ENCODE measurements around the gene LMNA. TPM values are rescaled to one million over a fixed set of nuclear protein-coding genes. Genes with fewer than 3 reads are reported as not detected.

LMNA gene
- total RNA-seq, 1 donor from 2014 or later = 235 TPM

GRCh38 chr1:156090840-156091188, 23.7 kb upstream of the LMNA start:
- TF ChIP-seq CTCF (IDR thresholded peaks at IDR 0.05) = peak; percentile 86
- peak; percentile 92 for DNase-seq
- peak; percentile 92 for ATAC-seq
- intact Hi-C loops (cut with DNase I) = loop anchor here (5.0 kb wide), 1 partner anchor 136 kb away; no protein-coding TSS in a partner anchor
- H3K27ac ChIP-seq = no peak overlapping the region
- no peaks in the 10 kb centered on the region for H3K27me3 ChIP-seq
- H3K4me1 ChIP-seq = peaks cover 3% of the 10 kb centered on the region
- H3K9me3 ChIP-seq = no peaks in the 10 kb centered on the region
- H3K36me3 ChIP-seq = no peaks in the 10 kb centered on the region
- no peak overlapping the region for H3K4me3 ChIP-seq

- Histone ChIP-seq H3K27ac (no peak overlapping the region), H3K36me3 (no peaks in the 10 kb centered on the region), H3K4me1 (peaks cover 6% of the 10 kb centered on the region), H3K9me3 (no peaks in the 10 kb centered on the region), H3K4me3 (no peak overlapping the region), H3K27me3 (no peaks in the 10 kb centered on the region)
- ATAC-seq (no peak), DNase-seq (no peak)
- intact Hi-C loops (cut with DNase I) = loop anchor here (5.0 kb wide), 1 partner anchor 136 kb away; no protein-coding TSS in a partner anchor
- no peak for TF ChIP-seq CTCF (IDR thresholded peaks at IDR 0.05)
Observed at GRCh38 chr1:156091610-156092009, 22.9 kb upstream of the LMNA start.

- DNase-seq (no peak), ATAC-seq (no peak)
- Histone ChIP-seq H3K36me3 (no peaks in the 10 kb centered on the region), H3K27ac (no peak overlapping the region), H3K4me1 (peaks cover 14% of the 10 kb centered on the region), H3K27me3 (no peaks in the 10 kb centered on the region), H3K9me3 (no peaks in the 10 kb centered on the region), H3K4me3 (no peak overlapping the region)
- no peak for TF ChIP-seq CTCF (IDR thresholded peaks at IDR 0.05)
- intact Hi-C loops (cut with DNase I) = loop anchor here (5.0 kb wide), 1 partner anchor 36 kb away; no protein-coding TSS in a partner anchor
Observed at GRCh38 chr1:156095906-156096508, 18.5 kb upstream of the LMNA start.

GRCh38 chr1:156096640-156097391, 17.7 kb upstream of the LMNA start:
- H3K36me3 ChIP-seq = no peaks in the 10 kb centered on the region
- no peak overlapping the region for H3K4me3 ChIP-seq
- intact Hi-C loops (cut with DNase I) = loop anchor here (5.0 kb wide), 1 partner anchor 35 kb away; no protein-coding TSS in a partner anchor
- no peaks in the 10 kb centered on the region for H3K27me3 ChIP-seq
- TF ChIP-seq CTCF (IDR thresholded peaks at IDR 0.05) = peak; percentile 98
- DNase-seq (peak; percentile 95), ATAC-seq (peak; percentile 99)
- peaks cover 14% of the 10 kb centered on the region for H3K4me1 ChIP-seq
- H3K9me3 ChIP-seq = no peaks in the 10 kb centered on the region
- peak overlapping the region; percentile 63 for H3K27ac ChIP-seq

- ATAC-seq (no peak), DNase-seq (no peak)
- peak overlapping the region; percentile 63 for H3K27ac ChIP-seq
- no peaks in the 10 kb centered on the region for H3K9me3 ChIP-seq
- no peaks in the 10 kb centered on the region for H3K27me3 ChIP-seq
- H3K36me3 ChIP-seq = no peaks in the 10 kb centered on the region
- no peak overlapping the region for H3K4me3 ChIP-seq
- intact Hi-C loops (cut with DNase I) = loop anchor here (5.0 kb wide), 1 partner anchor 35 kb away; no protein-coding TSS in a partner anchor
- H3K4me1 ChIP-seq = peaks cover 18% of the 10 kb centered on the region
- no peak for TF ChIP-seq CTCF (IDR thresholded peaks at IDR 0.05)
Observed at GRCh38 chr1:156097499-156098178, 16.9 kb upstream of the LMNA start.
